ENCODE measurements around the gene DAPK2. TPM values are rescaled to one million over a fixed set of nuclear protein-coding genes. Genes with fewer than 3 reads are reported as not detected.

Gene DAPK2
- total and polyA plus RNA-seq, 2 of the 4 experiments (the other 2 are of a cell fraction), result 0.34 to 0.36 TPM

GRCh38 chr15:63998489-63998888 lies 47.8 kb downstream of the DAPK2 start:
- POLR2A ChIA-PET (ENCODE audit: unreplicated experiment), result no interaction called here
- dilution Hi-C loops (cut with HindIII; ENCODE audit: low sequenced_read_pairs, unreplicated experiment) (no loop called here), intact Hi-C loops (cut with micrococcal nuclease) (no loop called here)

More at GRCh38 chr15:63998489-63998888, 47.8 kb downstream of the DAPK2 start:
- Histone ChIP-seq H4K8ac (ENCODE audit: low read depth in 2 of 2, low read length in 2 of 2) (no peak overlapping the region), H2AK5ac (ENCODE audit: low read depth, low read length) (no peak overlapping the region), H2BK20ac (ENCODE audit: low read depth, low read length) (no peak overlapping the region), H3K4me3 (ENCODE audit: insufficient read depth, low read depth, low read length) (no peak overlapping the region), H4K91ac (ENCODE audit: insufficient read depth, low read depth, low read length) (no peak overlapping the region), H2BK15ac (ENCODE audit: low read depth, low read length) (no peak overlapping the region), H3K27me3 (ENCODE audit: control insufficient read depth, insufficient read depth, low read length) (peaks cover 25% of the 10 kb centered on the region), H3K4ac (ENCODE audit: low read depth, low read length) (no peak overlapping the region), H3K14ac (replicated peaks; ENCODE audit: low read depth, low read length) (no peak overlapping the region), H3K79me1 (ENCODE audit: low read depth in 1 of 2, low read length in 2 of 2) (no peaks in the 10 kb centered on the region), H3K36me3 (ENCODE audit: control insufficient read depth, insufficient read depth, low read length) (no peaks in the 10 kb centered on the region), H2AK9ac (replicated peaks; ENCODE audit: low read depth, low read length, poor library complexity) (no peak overlapping the region), H4K20me1 (ENCODE audit: insufficient read depth, low read length) (peaks cover 3% of the 10 kb centered on the region; the same call in 1 of the 2 replicates), H3K23ac (ENCODE audit: low read depth, low read length) (no peak overlapping the region), H2AFZ (replicated peaks; ENCODE audit: low read length, poor library complexity) (no peak overlapping the region), H3K27ac (ENCODE audit: insufficient read depth, low read length) (no peak overlapping the region), H4K5ac (ENCODE audit: low read depth, low read length) (no peak overlapping the region), H3K4me2 (ENCODE audit: low read depth, low read length) (no peak overlapping the region), H3K9ac (ENCODE audit: low read depth, low read length) (no peak overlapping the region), H3K56ac (ENCODE audit: extremely low read depth, insufficient read depth, low read length) (no peak overlapping the region), H2BK120ac (ENCODE audit: low read depth, low read length) (no peak overlapping the region), H3K9me3 (ENCODE audit: control insufficient read depth, insufficient read depth, low read length) (no peaks in the 10 kb centered on the region), H2BK5ac (ENCODE audit: low read depth, low read length, poor library complexity, severe bottlenecking) (no peak overlapping the region), H3K18ac (ENCODE audit: low read depth, low read length) (no peak overlapping the region), H3K4me1 (ENCODE audit: control insufficient read depth, insufficient read depth, low read length) (peaks cover 7% of the 10 kb centered on the region; the same call in 1 of the 2 replicates), H3K9me1 (ENCODE audit: insufficient read depth, low read length) (no peaks in the 10 kb centered on the region)
- no peak for ATAC-seq (ENCODE audit: low read depth)
- BruUV-seq (replicated peaks), result no TSS peak
- CTCF ChIA-PET, result interaction anchor here (1.1 to 1.7 kb wide), 2 partner anchors 27 to 48 kb away, joined by 3 to 4 read pairs; partner anchors contain the start of gene DAPK2
- TF ChIP-seq MAFK (IDR thresholded peaks at IDR 0.05; ENCODE audit: low read depth, low read length) (no peak), SMC3 (IDR thresholded peaks at IDR 0.05; ENCODE audit: low read depth, low read length) (no peak)
- WGBS, 2 experiments (ENCODE audit: extremely low coverage in 2 of 2, insufficient read length in 1 of 2), result 56% methylated on average over 3 of the region's 8 CpGs; no CpG with 5 or more reads in 1 of the 2 experiments
- in situ Hi-C loops (cut with MboI; ENCODE audit: low sequenced_read_pairs), result no loop called here
- no peak for DNase-seq
